Epidermal melanocyte (primary cell): ENCODE results near the gene EBPL.
A peak's percentile ranks its signal among the peaks of the same experiment; 100 is the strongest.
"Not testable (repeated sequence)": the region's sequence is repeated elsewhere in the genome, so short reads cannot be mapped to it uniquely, and the experiment has no call there.

Experiments
- DNase-seq: peaks from one replicate; pipeline ENCODE4 v3.0.0; 2011; ENCODE audit warnings: low spot score; ENCODE audit not compliant: insufficient read length

EBPL gene

DNA sequence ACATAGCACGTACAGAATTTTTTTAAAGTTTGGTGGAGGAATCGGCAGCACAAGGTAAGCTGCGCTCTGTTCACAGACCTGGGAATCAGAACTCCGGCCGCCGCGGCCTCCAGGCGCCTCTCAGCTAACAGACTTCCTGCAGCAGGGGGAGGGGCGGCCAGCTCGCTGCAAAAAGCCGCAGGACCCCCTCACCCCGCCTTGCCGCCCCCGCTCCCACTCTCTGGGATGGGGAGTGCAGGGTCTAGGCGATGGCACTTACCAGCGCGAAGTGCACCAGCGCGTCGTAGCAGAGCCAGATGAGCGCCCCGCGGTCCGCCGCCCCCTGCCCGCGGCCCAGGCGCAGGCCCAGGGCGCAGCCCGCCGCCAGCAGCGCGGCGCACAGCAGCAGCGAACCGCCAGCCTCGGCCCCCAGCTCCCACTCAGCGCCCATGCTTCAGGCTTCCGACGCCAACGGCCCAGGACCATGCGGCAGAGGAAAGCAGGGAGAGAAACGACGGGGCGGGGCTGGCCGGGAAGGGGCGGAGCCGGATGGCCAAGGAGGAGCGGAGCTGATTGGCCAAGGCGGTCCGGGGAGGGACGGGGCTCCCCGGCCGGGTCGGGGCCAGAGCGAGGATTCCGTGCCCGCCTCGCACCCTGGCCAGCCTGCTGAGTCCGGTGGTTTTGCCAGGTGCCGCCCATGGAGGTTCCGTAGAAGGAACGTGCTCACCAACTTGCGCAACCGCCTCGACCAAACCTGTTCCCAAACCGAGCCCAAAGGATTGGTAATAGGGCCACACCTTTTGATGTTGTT is at the start of gene EBPL:
EBPL (minus strand) TSS at position 492 of the 790 bp plus-strand sequence; CDS start at position 430, 62 bp downstream.
- DNase-seq, result peak; percentile 87

GRCh38 chr13:49740870-49741269 is 49.6 kb upstream of the EBPL start:
- no peak for DNase-seq

DNA sequence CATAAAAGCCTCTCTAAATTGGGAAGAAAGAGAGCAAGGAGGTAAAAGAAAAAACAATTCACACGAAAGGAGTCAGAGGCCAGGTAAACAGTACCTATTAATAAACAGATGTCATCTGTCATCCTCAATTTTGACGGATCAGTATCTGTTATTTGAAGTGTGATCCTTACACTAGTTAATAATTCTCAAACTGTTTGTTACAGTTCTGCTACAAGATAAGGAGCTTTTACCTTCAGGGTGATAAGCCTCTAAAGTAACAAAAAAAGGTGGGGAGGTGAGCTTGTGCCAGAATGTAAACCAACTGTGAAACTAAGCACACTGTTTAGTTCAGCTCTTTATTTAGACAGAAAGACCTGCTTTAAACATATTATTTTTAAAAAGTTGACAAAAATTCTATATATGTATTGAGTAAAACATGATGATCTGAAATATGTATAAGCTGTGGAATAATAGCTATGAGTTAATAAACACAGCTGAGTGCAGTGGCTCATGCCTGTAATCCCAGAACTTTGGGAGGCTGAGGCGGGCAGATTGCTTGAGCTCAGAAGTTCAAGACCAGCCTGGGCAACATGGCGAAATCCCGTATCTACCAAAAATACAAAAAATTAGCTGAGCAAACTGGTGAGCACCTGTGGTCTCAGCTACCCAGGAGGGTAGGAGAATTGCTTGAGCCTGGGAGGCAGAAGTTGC is 48.4 kb upstream of the EBPL start:
- no peak for DNase-seq

DNA sequence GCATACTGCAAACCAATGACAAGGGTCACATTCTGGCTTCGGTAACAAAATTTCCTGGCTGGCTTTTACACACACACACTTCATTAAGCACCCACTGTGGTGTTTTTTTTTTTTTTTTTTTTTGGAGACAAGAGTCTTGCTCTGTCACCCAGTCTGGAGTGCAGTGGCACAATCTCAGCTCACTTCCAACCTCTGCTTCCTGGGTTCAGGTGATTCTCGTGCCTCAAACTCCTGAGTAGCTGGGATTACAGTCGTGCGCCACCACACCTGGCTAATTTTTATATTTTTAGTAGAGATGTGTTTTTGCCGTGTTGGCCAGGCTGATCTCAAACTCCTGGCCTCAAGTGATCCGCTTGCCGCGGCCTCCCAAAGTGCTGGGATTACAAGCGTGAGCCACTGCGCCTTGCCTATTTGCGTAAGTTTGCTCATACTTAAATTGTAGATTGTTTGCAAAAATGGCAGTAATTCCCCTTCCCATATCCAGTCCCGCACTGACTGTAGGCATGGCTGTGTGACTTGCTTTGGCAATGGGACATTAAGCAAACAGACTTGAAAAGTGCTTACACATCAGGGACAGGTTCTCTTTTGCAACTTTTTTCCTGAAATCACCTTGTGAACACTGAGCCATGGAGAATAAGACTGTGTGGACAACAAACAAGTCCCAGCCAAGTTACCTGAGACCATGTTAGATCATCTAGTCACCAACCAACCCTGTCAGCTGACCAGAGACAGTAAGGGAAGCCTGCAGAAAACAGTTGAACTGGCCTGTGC is 42.1 kb upstream of the EBPL start:
- DNase-seq, result no peak

GRCh38 chr13:49731766-49732165 is 40.5 kb upstream of the EBPL start:
- no peak for DNase-seq

- no peak for DNase-seq
These were observed 25.3 kb upstream of the EBPL start for GRCh38 chr13:49716615-49717014.

GRCh38 chr13:49714757-49715156 is 23.5 kb upstream of the EBPL start:
- no peak for DNase-seq

DNA sequence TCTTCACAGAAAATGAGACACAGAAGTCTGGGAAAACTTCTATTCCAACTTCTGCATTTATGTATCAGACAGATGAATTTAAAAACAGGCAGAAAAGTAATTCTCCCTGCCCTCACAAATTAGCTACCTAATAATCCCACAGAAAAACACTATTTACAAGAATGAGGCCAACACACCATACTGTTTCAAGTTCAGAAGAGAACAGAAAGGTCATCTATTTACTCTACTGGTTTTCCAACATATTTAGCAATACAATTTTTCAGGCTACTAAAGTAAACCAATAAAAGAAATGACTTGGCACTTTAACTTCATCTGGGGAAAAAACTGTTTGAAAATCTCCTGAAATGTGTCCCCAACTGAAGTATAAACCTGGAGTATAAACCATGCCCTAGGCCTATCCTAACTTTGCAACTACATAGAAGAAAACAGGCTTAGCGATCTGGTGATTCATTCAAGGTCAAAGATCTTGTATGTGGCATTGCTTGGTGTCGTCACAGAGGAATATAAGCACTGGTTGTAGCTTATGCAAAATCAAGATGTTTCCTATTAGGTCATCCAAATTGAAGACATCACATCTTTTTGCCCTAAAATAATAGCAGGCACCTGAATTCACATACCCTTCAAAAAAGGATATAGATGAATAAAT is 20.1 kb upstream of the EBPL start:
- no peak for DNase-seq

DNA sequence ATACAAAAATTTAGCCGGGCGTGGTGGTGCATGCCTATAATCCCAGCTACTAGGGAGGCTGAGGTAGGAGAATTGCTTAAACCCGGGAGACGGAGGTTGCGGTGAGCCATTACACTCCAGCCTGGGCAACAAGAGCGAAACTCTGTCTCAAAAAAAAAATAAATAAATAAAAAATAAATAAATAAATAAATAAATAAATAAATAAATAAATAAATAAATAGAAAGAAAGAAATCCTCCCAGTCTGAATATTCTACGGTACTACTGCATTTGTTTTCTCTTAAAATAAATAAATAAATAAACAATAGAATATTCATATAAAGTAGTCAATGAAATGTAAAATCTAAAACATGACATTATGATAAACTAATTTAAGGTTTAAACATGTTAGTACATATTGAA is 13.0 kb upstream of the EBPL start:
- DNase-seq, result not testable (repeated sequence)

GRCh38 chr13:49701491-49701890 is 10.2 kb upstream of the EBPL start:
- DNase-seq, result no peak

GRCh38 chr13:49697468-49697867 is 6.2 kb upstream of the EBPL start:
- no peak for DNase-seq

GRCh38 chr13:49694446-49694845 is 3.2 kb upstream of the EBPL start:
- DNase-seq, result no peak

- no peak for DNase-seq
These were observed 2.6 kb upstream of the EBPL start for GRCh38 chr13:49693877-49694276.

DNA sequence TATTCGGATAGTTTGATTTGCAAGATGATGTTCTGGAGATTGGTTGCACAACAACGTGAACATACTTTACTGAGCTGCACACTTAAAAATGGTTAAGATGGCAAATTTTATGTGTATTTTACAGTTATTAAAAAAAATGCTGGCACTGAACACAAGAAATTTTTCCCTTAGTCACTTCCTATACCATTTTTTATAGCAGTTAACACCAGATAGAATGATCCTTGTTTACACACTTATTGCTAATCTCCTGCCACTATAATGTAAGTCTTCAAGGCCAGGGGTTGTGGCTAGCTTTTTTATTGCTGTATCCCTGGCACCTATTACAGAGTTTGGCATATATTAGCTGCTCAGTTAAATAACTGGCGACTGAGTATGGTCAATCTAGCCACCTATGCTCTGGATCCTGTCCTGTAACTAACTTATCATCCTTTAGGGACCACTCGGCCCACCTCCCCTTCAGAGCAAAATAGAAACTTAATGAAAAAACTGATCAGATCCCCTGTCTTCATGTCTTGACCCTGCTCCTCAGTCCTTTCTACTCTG is 2.0 kb upstream of the EBPL start:
- no peak for DNase-seq

DNA sequence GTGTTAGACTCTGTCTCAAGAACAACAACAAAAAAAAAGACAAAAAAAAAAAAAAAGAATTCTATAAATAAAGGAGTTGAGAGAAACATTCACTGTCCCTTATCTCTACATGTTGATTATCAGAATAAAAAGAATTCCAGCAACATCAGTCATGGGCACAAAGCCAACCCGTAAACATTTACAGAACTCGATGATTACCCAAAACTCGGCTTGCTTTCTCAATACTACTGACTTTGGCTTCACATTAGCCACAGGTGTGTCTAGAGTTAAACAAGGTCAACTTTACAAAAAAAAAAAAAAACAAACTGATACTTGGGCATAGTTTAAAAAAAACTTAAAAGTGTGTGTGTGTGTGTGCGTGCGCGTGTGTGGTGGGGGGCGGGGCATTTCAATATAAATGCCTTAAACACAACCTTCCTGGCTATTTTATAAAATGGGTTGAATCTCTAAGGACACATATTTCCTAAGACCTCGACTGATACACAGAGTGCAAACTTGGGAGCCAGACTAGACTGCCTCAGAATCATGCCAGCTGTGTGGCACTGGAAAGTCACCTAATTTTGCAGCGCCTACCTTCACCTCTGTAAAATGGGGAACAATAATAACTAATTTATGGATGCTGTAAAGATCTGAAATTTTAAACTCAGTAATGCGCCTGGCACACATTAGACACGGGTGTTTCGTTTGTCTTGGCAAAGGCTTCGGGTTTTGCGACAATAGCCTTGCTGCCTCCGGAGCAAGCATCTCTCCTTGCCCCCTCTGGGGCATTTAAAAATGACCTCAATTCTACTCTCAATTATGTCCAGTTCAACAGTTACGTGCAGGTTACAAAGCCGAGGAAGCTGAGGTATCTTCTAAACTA is 922 bp downstream of the EBPL start:
- no peak for DNase-seq

DNA sequence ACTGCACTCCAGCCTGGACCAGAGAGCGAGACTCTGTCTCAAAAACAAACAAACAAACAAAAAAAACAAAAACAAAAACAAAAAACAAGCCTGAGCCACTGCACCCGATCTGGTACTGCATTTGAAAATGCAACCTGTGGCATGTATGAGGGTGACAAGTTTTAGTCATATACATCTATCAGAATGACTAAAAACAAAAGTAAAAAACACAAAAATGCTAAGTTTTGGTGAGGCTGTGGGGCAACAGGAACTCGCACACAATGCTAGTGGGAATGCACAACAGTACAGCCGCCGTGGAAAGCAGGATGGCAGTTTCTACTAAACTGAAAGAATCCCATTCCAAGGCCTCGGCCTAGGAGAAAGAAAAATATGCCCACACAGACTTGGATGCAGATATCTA is 7.8 kb downstream of the EBPL start:
- no peak for DNase-seq

GRCh38 chr13:49681842-49682435 is 9.3 kb downstream of the EBPL start:
- no peak for DNase-seq

GRCh38 chr13:49679246-49679645 is 12.0 kb downstream of the EBPL start:
- no peak for DNase-seq

DNA sequence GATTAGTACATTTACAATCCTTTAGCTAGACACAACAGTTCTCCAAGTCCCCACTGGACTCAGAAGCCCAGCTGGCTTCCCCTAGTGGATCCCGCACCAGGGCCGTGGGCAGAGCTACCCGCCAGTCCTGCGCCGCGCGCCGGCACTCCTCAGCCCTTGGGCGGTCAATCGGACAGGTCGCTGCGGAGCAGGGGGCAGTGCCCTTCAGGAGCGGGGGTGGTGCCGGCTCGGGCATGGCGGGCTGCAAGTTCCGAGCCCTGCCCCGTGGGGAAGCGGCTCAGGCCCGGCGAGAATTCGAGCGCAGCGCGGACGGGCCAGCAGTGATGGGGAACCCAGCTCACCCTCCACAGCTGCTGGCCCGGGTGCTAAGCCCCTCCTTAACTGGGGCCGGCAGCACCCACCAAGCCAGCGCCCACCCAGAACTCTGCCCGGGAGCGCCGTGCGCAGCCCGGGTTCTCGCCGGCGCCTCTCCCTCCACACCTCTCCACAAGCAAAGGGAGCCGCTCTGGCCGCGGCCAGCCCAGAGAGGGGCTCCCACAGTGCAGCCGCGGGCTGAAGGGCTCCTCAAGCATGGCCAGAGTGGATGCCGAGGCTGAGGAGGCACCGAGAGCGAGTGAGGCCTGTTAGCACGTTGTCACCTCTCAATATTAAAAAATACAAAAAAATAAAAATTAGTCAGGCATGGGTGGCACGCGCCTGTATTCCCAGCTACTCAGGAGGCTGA is 12.9 kb downstream of the EBPL start:
- no peak for DNase-seq
